ENCODE results near the gene LAMA4.
A peak's percentile ranks its signal among the peaks of the same experiment; 100 is the strongest.

Gene LAMA4, protein sequence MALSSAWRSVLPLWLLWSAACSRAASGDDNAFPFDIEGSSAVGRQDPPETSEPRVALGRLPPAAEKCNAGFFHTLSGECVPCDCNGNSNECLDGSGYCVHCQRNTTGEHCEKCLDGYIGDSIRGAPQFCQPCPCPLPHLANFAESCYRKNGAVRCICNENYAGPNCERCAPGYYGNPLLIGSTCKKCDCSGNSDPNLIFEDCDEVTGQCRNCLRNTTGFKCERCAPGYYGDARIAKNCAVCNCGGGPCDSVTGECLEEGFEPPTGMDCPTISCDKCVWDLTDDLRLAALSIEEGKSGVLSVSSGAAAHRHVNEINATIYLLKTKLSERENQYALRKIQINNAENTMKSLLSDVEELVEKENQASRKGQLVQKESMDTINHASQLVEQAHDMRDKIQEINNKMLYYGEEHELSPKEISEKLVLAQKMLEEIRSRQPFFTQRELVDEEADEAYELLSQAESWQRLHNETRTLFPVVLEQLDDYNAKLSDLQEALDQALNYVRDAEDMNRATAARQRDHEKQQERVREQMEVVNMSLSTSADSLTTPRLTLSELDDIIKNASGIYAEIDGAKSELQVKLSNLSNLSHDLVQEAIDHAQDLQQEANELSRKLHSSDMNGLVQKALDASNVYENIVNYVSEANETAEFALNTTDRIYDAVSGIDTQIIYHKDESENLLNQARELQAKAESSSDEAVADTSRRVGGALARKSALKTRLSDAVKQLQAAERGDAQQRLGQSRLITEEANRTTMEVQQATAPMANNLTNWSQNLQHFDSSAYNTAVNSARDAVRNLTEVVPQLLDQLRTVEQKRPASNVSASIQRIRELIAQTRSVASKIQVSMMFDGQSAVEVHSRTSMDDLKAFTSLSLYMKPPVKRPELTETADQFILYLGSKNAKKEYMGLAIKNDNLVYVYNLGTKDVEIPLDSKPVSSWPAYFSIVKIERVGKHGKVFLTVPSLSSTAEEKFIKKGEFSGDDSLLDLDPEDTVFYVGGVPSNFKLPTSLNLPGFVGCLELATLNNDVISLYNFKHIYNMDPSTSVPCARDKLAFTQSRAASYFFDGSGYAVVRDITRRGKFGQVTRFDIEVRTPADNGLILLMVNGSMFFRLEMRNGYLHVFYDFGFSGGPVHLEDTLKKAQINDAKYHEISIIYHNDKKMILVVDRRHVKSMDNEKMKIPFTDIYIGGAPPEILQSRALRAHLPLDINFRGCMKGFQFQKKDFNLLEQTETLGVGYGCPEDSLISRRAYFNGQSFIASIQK (N-terminal part only)

DNA sequence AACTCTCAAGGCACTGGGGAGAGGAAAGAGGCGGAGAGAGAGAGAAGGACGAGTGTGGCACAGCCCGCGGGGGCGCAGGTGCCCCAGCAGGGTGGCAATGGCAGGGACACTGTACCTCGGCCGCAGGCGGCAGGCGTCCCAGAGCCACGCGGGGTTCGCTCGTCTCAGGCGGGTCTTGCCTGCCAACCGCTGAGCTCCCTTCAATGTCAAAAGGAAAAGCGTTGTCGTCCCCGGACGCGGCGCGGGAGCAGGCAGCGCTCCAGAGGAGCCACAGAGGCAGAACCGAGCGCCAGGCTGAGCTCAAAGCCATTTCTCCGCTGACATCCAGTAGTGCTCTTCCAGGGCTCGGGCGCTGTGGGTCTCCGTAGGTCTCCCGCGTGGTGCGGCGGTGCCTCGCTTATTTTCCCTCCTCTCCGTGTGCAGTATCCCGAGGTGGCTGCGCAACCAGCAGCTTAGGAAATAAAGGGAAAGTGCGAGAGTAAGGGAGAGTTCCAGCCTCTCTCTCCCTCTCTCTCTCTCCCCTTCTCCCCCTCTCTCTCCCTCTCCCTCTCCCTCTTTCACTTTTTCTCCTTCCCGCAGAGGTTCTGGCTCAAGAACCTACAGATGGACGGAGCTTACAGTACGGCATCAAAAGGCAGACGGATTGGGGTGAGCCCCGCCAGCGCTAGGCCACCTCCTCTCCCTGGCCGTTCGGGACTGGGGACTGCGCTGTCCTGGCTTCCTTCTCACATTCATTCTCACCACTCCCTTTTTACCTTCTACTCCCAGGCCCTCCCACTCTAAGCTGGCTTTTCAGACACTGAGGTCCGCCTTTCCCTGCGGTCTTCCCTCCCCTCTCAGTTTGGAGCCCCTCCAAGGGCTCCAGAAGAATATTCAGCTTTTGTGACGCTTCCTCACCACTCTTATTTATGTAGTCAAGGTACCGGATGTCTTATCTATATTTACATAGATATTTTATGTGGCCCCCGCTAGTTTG lies at the start of gene LAMA4:
TSS of gene LAMA4 (minus strand) at position 727 of the 976 bp plus-strand sequence. CDS start at position 310, 417 bp downstream.
- peak; percentile 17 for DNase-seq (ENCODE audit: insufficient read length, low spot score)
- peak; percentile 14; the same call in 1 of the 2 replicates for TF ChIP-seq POLR2A (IDR thresholded peaks at IDR 0.05; ENCODE audit: low read depth, low read length)
- no peak for FAIRE-seq

DNA sequence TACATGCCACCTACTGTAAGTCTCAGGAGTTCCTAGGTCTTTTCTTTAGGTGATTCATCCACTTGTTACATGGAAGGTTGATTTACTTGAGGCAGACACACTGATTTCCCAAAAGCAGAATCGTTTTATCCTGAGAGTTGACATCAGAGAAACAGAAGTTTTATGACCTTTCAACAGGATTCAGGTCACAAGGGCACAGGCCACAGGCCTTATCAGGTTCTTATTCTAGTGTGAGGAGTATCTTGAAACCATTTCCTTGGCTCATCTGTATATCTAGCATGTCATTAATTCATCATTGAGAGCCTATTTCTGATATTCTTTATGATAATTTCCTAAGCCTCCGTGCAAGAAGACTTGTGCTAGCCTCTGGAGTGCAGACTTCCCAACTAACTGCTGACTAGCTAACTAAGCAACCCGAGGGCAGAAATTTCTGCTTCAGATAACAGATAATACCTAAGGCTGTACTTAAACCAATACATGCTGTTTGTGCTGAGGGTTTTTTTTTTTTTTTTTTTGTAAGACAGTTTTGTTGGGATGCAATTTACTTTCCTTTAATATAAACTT lies 47.9 kb upstream of the LAMA4 start:
- no peak for FAIRE-seq

DNA sequence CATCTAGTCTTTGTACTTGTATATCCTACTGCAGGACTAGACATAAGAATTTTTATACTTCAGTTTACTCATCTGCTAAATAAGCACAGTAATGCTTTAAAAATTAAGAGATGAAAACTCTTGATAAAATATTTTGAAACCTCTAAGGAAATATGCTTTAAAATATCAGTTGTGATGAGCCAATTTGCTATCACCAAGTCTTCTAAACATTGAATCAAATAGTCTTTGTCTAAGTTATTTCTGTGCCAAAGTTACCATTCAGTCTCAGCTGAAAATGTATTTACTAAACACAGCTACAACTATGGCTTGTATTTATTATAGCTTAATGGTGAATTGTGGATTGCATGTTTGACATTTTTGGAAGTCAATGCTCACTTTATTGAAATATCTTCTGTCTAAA lies 46.5 kb upstream of the LAMA4 start:
- no peak for FAIRE-seq
- no peak for DNase-seq (ENCODE audit: insufficient read length, low spot score)
- no peak for TF ChIP-seq POLR2A (IDR thresholded peaks at IDR 0.05; ENCODE audit: low read depth, low read length)

More for the DNA sequence above, 47.9 kb upstream of the LAMA4 start:
- no peak for DNase-seq (ENCODE audit: insufficient read length, low spot score)
- no peak for TF ChIP-seq POLR2A (IDR thresholded peaks at IDR 0.05; ENCODE audit: low read depth, low read length)

DNA sequence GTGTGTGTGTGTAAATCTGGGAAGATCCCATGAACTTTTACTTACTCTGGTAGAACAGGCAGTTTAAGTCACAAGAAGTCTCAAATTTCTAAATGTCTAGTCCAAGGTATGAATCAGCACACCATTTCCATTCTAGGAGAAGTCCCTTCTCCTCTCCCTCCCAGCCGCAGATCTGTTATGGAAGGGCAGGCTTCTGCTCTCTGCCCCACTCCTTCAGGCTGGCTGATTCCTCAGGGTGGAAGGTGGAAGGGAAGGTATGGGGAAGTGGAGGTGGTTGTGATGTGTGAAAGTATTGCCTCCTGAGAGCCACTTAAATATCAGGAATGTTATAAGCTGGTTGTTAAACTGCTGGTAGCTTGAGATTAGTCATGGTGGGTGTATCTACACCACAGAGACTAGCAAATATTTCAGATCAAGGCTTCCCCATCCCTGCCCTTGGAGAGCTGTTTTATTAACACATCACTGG lies 44.5 kb upstream of the LAMA4 start:
- peak; percentile 41 for FAIRE-seq
- peak; percentile 29 for DNase-seq (ENCODE audit: insufficient read length, low spot score)

DNA sequence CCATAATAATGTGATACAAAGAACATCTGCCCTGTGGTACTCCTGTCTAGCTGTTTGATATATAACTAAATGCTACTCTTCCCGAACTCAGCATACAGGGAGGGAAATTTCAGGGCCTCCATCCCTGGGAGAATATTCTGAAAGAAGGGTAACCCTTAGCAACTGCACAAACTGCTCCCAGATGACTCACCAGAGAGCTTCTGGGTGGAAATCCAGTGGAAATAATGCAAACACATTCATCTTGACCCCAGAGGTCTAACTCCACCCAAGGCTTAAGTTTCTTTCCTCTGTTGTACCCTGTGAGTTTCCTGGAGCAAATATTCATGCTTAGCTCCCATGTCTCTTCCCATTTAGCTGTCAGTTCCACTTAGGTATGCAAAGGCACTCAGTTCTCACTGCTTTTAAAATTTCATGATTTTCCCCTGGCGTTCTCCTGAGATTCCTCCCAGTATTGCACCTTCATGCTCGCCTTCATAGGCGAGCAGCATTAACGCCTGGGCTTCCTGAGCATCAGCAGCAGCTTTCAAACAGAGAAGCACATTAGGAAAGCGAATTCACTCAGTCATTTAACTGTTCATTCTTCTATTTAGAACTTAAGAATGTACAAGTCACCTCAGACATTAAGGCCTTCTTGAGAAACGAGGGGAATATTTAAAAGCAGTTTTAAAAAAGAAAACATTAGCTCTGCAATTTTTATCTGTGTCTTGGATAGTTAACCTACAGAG lies 43.8 kb upstream of the LAMA4 start:
- FAIRE-seq (no peak), DNase-seq (ENCODE audit: insufficient read length, low spot score) (no peak)
- TF ChIP-seq POLR2A (IDR thresholded peaks at IDR 0.05; ENCODE audit: low read depth, low read length): no peak

More for the DNA sequence above, 44.5 kb upstream of the LAMA4 start:
- no peak for TF ChIP-seq POLR2A (IDR thresholded peaks at IDR 0.05; ENCODE audit: low read depth, low read length)

DNA sequence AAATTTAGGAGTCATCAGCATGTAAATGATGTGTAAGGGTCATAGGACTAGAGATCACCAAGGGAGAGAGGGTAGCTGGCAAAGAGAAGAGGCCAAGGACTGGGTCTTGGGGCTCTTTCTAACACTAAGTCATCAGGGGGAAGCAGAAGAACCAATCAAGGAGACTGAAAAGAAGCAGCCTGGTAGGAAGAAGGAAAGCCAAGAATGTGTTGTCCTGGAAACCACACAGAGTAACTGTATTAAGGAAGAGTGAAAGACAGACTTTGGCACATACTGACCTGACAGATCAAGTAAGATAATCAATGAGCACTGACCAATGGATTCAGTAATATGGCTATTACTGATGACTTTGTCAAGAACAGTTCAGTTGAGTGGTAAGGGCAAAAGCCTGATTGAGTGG lies 42.3 kb upstream of the LAMA4 start:
- FAIRE-seq: no peak
- no peak for DNase-seq (ENCODE audit: insufficient read length, low spot score)
- TF ChIP-seq POLR2A (IDR thresholded peaks at IDR 0.05; ENCODE audit: low read depth, low read length): no peak

DNA sequence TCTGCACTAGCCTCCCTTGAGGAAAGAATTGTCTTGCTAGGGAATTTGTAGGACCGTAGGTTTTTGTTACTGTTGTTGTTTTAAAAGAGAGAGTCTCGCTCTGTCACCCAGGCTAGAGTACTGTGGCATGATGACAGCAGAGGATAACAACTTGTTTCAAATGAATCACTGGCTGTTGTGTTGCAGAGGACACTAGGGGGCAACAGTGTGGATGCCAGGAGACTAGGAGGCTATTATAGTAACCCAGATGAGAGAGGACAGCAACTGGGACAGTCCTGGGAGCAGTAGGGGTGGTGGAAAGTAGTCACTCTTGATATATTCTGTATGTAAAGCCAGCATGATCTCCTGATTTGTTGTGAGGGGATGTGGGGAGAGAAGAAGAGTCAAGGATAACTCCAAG lies 41.8 kb upstream of the LAMA4 start:
- DNase-seq (ENCODE audit: insufficient read length, low spot score) (no peak), FAIRE-seq (no peak)
- no peak for TF ChIP-seq POLR2A (IDR thresholded peaks at IDR 0.05; ENCODE audit: low read depth, low read length)

DNA sequence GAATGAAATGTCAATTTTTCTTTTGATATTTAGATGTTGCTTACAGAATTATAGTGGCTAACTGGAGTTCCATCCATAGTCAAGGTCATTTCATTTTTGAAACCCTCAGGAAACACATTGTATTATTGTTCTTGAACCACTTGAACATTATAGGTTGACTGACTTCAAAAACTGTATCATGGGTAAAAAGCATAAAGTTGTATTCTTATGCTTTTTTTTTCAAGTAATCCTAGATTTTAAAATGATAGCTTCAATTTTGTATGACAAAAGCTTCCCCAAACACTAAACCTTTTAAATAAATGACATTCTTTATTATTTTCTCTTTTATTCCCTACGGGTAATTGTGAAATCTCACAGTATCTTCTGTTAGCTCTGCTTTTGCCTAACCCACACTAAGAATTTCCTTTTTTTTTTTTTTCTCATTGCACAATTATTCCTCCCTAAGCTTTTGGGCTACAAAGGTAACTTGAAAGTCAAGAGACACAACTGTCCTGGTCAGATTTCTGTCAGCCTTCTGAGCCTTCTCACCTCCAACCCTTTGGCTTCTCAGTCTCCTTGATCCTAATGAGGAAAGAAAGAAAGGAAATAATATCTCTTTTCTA lies 36.9 kb upstream of the LAMA4 start:
- DNase-seq (ENCODE audit: insufficient read length, low spot score) (no peak), FAIRE-seq (no peak)
- no peak for TF ChIP-seq POLR2A (IDR thresholded peaks at IDR 0.05; ENCODE audit: low read depth, low read length)

DNA sequence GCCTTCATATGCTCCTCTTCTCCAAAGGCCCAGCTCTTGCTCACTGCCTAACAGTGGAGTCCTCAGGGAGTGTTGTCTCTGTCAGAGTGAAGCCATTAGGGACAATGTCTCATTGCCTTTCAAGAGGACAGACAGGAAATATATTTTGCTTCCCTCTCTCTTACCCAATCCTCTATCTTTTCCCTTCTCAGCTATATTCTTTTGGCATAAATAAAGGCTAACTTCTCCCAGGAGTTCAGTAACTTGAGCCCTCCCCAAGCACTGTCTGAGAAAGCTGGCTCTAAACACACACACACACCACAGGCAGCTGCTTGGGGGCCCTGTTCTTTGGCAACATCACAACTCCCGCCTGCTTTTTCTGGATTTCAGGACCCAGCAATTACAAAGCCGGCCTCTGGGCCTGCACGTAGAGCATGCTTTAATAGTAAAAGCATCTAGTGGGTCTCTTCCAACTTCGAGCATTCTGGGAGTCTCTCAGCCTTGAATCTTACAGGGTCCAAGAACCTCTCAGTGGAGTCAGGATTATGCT lies 34.7 kb upstream of the LAMA4 start:
- no peak for FAIRE-seq

DNA sequence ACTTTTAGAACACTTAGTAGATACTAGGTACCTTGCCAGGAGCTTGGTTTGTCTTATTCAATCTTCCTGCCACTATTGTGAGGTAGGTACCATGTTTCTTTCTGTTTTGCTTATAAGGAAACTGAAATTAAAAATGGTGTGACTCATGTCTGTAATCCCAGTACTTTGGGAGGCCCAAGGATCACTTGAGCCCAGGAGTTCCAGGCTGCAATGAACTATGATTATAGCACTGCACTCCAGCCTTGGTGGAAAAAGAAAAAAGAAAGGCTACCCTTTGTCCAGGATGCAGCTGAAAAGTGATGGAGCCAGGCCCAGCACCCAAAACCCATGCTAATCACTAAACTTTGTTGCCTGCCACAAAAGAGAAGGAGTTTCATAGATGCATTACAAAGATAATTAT lies 34.1 kb upstream of the LAMA4 start:
- no peak for TF ChIP-seq POLR2A (IDR thresholded peaks at IDR 0.05; ENCODE audit: low read depth, low read length)
- no peak for FAIRE-seq
- no peak for DNase-seq (ENCODE audit: insufficient read length, low spot score)

More for the DNA sequence above, 34.7 kb upstream of the LAMA4 start:
- no peak for DNase-seq (ENCODE audit: insufficient read length, low spot score)
- TF ChIP-seq POLR2A (IDR thresholded peaks at IDR 0.05; ENCODE audit: low read depth, low read length): no peak

Measured in H54 (cell line).